ENCODE measurements around the gene TMA7B. TPM values are rescaled to one million over a fixed set of nuclear protein-coding genes. Genes with fewer than 3 reads are reported as not detected.

Gene TMA7B
- total RNA-seq, 1 donor from 2014 or later, result 1.0 TPM

GRCh38 chr22:39932918-39933649 is 27.1 kb upstream of the TMA7B start:
- no peaks in the 10 kb centered on the region for H3K27me3 Mint-ChIP-seq (ENCODE audit: unreplicated experiment)
- DNase-seq (ENCODE audit: low spot score), result peak; percentile 55
- peak; percentile 86 for TF ChIP-seq CTCF (IDR thresholded peaks at IDR 0.05; ENCODE audit: unreplicated experiment)
- H3K4me1 Mint-ChIP-seq (ENCODE audit: unreplicated experiment), result peaks cover 12% of the 10 kb centered on the region
- no peaks in the 10 kb centered on the region for H3K9me3 Mint-ChIP-seq (ENCODE audit: unreplicated experiment)
- H3K27ac Mint-ChIP-seq (ENCODE audit: unreplicated experiment), result no peak overlapping the region
- H3K36me3 Mint-ChIP-seq (ENCODE audit: low read depth, unreplicated experiment), result no peaks in the 10 kb centered on the region
- H3K4me3 Mint-ChIP-seq (ENCODE audit: unreplicated experiment), result no peak overlapping the region

DNA sequence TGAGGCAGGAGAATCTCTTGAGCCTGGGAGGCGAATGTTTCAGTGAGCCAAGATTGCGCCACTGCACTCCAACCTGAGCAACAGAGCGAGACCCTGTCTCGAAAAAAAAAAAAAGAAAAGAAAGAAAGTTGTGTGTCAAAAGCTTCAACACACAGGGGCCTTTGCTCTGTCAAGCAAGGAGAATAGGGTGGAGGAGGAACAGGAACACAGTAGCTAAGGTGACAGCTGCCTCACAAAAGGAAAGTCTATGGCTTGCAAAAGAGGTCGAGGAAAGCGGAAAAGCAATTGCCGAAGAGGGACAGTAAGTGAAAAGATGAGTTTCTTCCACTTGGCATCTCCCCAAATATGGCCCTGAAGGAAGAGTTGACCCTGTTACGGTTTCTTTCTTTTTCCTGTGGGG is 26.5 kb upstream of the TMA7B start:
- no peak for TF ChIP-seq CTCF (IDR thresholded peaks at IDR 0.05; ENCODE audit: unreplicated experiment)
- no peak overlapping the region for H3K27ac Mint-ChIP-seq (ENCODE audit: unreplicated experiment)
- DNase-seq (ENCODE audit: low spot score), result no peak
- H3K36me3 Mint-ChIP-seq (ENCODE audit: low read depth, unreplicated experiment), result no peaks in the 10 kb centered on the region
- no peaks in the 10 kb centered on the region for H3K9me3 Mint-ChIP-seq (ENCODE audit: unreplicated experiment)
- H3K4me3 Mint-ChIP-seq (ENCODE audit: unreplicated experiment), result no peak overlapping the region
- H3K4me1 Mint-ChIP-seq (ENCODE audit: unreplicated experiment), result peaks cover 14% of the 10 kb centered on the region
- H3K27me3 Mint-ChIP-seq (ENCODE audit: unreplicated experiment), result no peaks in the 10 kb centered on the region

GRCh38 chr22:39935116-39935515 is 25.1 kb upstream of the TMA7B start:
- H3K9me3 Mint-ChIP-seq (ENCODE audit: unreplicated experiment), result no peaks in the 10 kb centered on the region
- no peak for TF ChIP-seq CTCF (IDR thresholded peaks at IDR 0.05; ENCODE audit: unreplicated experiment)
- peaks cover 14% of the 10 kb centered on the region for H3K4me1 Mint-ChIP-seq (ENCODE audit: unreplicated experiment)
- H3K27me3 Mint-ChIP-seq (ENCODE audit: unreplicated experiment), result no peaks in the 10 kb centered on the region
- no peak overlapping the region for H3K4me3 Mint-ChIP-seq (ENCODE audit: unreplicated experiment)
- no peak for DNase-seq (ENCODE audit: low spot score)
- H3K36me3 Mint-ChIP-seq (ENCODE audit: low read depth, unreplicated experiment), result no peaks in the 10 kb centered on the region
- no peak overlapping the region for H3K27ac Mint-ChIP-seq (ENCODE audit: unreplicated experiment)

- no peak overlapping the region for H3K4me3 Mint-ChIP-seq (ENCODE audit: unreplicated experiment)
- H3K27ac Mint-ChIP-seq (ENCODE audit: unreplicated experiment), result no peak overlapping the region
- no peaks in the 10 kb centered on the region for H3K27me3 Mint-ChIP-seq (ENCODE audit: unreplicated experiment)
- no peaks in the 10 kb centered on the region for H3K36me3 Mint-ChIP-seq (ENCODE audit: low read depth, unreplicated experiment)
- no peaks in the 10 kb centered on the region for H3K9me3 Mint-ChIP-seq (ENCODE audit: unreplicated experiment)
- no peak for TF ChIP-seq CTCF (IDR thresholded peaks at IDR 0.05; ENCODE audit: unreplicated experiment)
- H3K4me1 Mint-ChIP-seq (ENCODE audit: unreplicated experiment), result peaks cover 18% of the 10 kb centered on the region
- DNase-seq (ENCODE audit: low spot score), result no peak
These were observed 24.6 kb upstream of the TMA7B start for GRCh38 chr22:39935612-39936011.

DNA sequence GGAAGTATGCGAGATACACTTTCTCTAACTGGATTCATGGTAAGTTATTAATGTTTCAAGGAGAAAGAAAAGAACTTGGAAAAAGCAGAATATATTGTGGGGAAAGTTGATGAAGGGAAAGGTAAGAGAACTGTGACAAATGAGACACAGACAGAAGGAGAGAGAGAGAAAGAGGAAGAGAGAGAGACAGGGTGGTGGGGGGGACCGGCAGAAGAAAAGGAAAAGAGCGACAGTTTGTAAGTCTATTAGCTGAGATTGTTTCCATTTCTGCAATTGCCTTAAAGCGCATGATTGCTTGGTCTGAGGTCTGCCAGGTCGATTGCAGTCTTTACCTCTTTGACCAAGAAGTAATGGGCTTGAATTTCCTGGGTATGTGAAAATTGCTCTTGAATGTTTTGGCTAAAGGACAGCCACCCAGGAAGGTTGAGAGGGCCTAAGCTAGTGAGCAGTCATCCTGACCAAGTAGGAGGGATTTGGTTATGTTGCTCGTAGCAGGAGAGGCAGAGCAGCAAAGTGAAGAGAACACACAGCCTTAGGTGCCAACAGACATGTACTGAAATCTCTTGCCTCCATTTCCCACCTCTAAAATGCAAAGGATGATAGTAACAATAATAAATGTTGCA is 23.6 kb upstream of the TMA7B start:
- H3K4me3 Mint-ChIP-seq (ENCODE audit: unreplicated experiment), result no peak overlapping the region
- peaks cover 25% of the 10 kb centered on the region for H3K4me1 Mint-ChIP-seq (ENCODE audit: unreplicated experiment)
- no peaks in the 10 kb centered on the region for H3K27me3 Mint-ChIP-seq (ENCODE audit: unreplicated experiment)
- DNase-seq (ENCODE audit: low spot score), result no peak
- H3K27ac Mint-ChIP-seq (ENCODE audit: unreplicated experiment), result no peak overlapping the region
- TF ChIP-seq CTCF (IDR thresholded peaks at IDR 0.05; ENCODE audit: unreplicated experiment), result no peak
- no peaks in the 10 kb centered on the region for H3K36me3 Mint-ChIP-seq (ENCODE audit: low read depth, unreplicated experiment)
- no peaks in the 10 kb centered on the region for H3K9me3 Mint-ChIP-seq (ENCODE audit: unreplicated experiment)

All from endothelial cell (in vitro differentiated cells).